Measurements from ENCODE around the gene GABRR1.

DNA sequence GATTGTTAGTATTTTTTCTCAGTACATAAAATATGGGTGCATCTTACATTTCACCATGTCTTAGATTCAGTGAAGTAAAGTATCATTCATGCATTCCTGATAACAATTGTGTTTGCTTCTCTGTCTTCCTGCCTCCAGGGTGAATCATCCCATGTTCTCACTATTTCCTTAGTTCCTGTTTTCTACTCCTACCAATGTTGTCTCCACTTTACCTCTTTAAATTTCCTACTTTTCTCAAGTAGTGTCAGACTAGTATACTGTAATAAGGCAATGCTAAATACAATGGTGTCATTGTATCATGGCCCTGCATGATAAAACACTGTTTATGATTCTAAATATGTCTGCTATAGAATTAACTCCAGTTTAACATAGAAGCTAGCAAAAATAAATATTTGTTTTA, 37.4 kb upstream of the GABRR1 start:
- no peak for TF ChIP-seq CEBPB (IDR thresholded peaks at IDR 0.05; ENCODE audit: low read depth)
- no peak for TF ChIP-seq CTCF (IDR thresholded peaks at IDR 0.05 in 2 of 3, conservative IDR thresholded peaks at IDR 0.05 in 1 of 3; ENCODE audit: borderline replicate concordance in 1 of 3, insufficient read depth in 1 of 3, low read depth in 2 of 3, low read length in 2 of 3)
- 0 out of 2 replicates have a peak, but pooled peaks have one; percentile 13 for TF ChIP-seq JUND (IDR thresholded peaks at IDR 0.05)
- no peak for TF ChIP-seq POLR2AphosphoS5 (IDR thresholded peaks at IDR 0.05; ENCODE audit: low read depth, low read length)
- no peak for TF ChIP-seq EZH2 (IDR thresholded peaks at IDR 0.05)
- no peak for TF ChIP-seq MAX (IDR thresholded peaks at IDR 0.05)
- TF ChIP-seq POLR2A (IDR thresholded peaks at IDR 0.05; ENCODE audit: borderline replicate concordance, extremely low read depth, insufficient read depth, insufficient read length) = no peak
- no peak for TF ChIP-seq ELF1 (IDR thresholded peaks at IDR 0.05; ENCODE audit: borderline replicate concordance, low read depth)
- TF ChIP-seq EZH2phosphoT487 (IDR thresholded peaks at IDR 0.05; ENCODE audit: borderline replicate concordance) = no peak
- no peak for TF ChIP-seq SP1 (IDR thresholded peaks at IDR 0.05; ENCODE audit: low read depth)

Data from HCT116 (cell line).